ENCODE data around the gene RNF220. TPM values are rescaled to one million over a fixed set of nuclear protein-coding genes. Genes with fewer than 3 reads are reported as not detected.

The RNF220 gene
- total and polyA plus RNA-seq, 9 of the 15 experiments (the other 6 are each of a cell fraction or from before 2014, with no cell fraction given), result 5.1 to 117 (median 66.9) TPM

DNA sequence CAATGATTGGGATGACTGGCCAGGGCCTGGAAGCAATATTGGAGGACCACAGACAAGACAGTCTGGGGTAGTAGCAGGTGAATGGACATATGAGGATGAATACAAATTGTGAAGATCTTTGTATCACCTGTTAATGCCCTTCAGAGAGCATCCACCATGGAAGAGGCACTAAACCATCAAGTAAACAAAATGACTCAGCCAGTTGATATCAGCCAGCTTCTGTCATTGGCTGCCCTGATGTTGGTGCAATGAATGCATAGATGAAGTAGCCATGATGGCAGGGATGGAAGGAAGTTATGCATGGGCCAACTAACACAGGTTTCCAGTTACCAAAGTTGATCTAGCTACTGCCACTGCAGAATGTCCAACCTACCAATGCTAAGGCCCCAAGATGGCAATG lies 33.8 kb upstream of the RNF220 start:
- ATAC-seq, result no peak
- no peak overlapping the region for H3K4me3 ChIP-seq
- in situ Hi-C loops (cut with MboI), result loop anchor here (5.0 to 10.0 kb wide), 2 partner anchors 204 to 281 kb away; no protein-coding TSS in a partner anchor

GRCh38 chr1:44375547-44375946 lies 29.5 kb upstream of the RNF220 start:
- in situ Hi-C loops (cut with MboI) (loop anchor here (10.0 kb wide), 1 partner anchor 199 kb away; no protein-coding TSS in a partner anchor), intact Hi-C loops (cut with micrococcal nuclease) (no loop called here)
- TF ChIP-seq NUFIP1 (IDR thresholded peaks at IDR 0.05; ENCODE audit: partially characterized antibody) (no peak), ZFP36 (IDR thresholded peaks at IDR 0.05; ENCODE audit: low read depth, low read length, partially characterized antibody) (peak; percentile 98), SMARCA5 (IDR thresholded peaks at IDR 0.05) (peak; percentile 41; the same call in 1 of the 2 replicates), BCOR (IDR thresholded peaks at IDR 0.05) (peak; percentile 34; the same call in 1 of the 2 replicates), RBM25 (IDR thresholded peaks at IDR 0.05; ENCODE audit: low read depth, low read length, severe bottlenecking) (peak; percentile 72), ZNF436 (CRISPR knock-in tag; IDR thresholded peaks at IDR 0.05) (0 out of 2 replicates have a peak, but pooled peaks have one; percentile 73), CTCF (IDR thresholded peaks at IDR 0.05 in 2 of 3, conservative IDR thresholded peaks at IDR 0.05 in 1 of 3; ENCODE audit: insufficient read depth in 2 of 3, low read depth in 1 of 3, low read length in 3 of 3) (no peak)
- Histone ChIP-seq H3K9me1 (ENCODE audit: control insufficient read depth, insufficient read depth, low read length) (no peaks in the 10 kb centered on the region), H2AFZ (ENCODE audit: low read depth, low read length) (no peak overlapping the region), H4K20me1 (replicated peaks; ENCODE audit: control insufficient read depth, insufficient read depth, low read length) (peaks cover 4% of the 10 kb centered on the region; the same call in 1 of the 2 replicates), H3K9me3 (replicated peaks; ENCODE audit: control insufficient read depth, insufficient read depth, low read depth, low read length) (no peaks in the 10 kb centered on the region), H3K9ac (ENCODE audit: insufficient read depth in 1 of 2, low read depth in 2 of 2, low read length in 2 of 2) (no peak overlapping the region), H3K79me2 (ENCODE audit: control insufficient read depth, insufficient read depth, low read length) (no peaks in the 10 kb centered on the region), H3K4me3 (no peak overlapping the region), H3K4me1 (replicated peaks in 1 of 2; ENCODE audit: control insufficient read depth in 2 of 2, insufficient read depth in 2 of 2, low read length in 2 of 2) (no peaks in the 10 kb centered on the region; a peak in 1 of 5 replicates), H3K27me3 (ENCODE audit: control insufficient read depth in 2 of 2, insufficient read depth in 2 of 2, low read length in 2 of 2) (peaks cover 7 to 29% of the 10 kb centered on the region in 2 experiments), H3K4me2 (ENCODE audit: insufficient read depth, low read length) (no peak overlapping the region), H3K36me3 (ENCODE audit: control insufficient read depth, insufficient read depth, low read length) (no peaks in the 10 kb centered on the region), H3K27ac (ENCODE audit: extremely low read depth, low read depth, low read length) (no peak overlapping the region)
- 15% methylated on average over 6 of the region's 6 CpGs for WGBS (ENCODE audit: insufficient coverage, low coverage, missing lambda C conversion rate)
- ATAC-seq (no peak), FAIRE-seq (no peak), DNase-seq (ENCODE audit: extremely low read depth in 1 of 4, low spot score in 3 of 4) (no peak)
- ChIA-PET POLR2A (no interaction called here), CTCF (ENCODE audit: low intra/inter-chr PET ratio) (no interaction called here)
- no TSS peak for BruUV-seq (replicated peaks)

More for the DNA sequence above, 33.8 kb upstream of the RNF220 start:
- H2AFZ ChIP-seq (ENCODE audit: low read depth, low read length), result no peak overlapping the region
- no peaks in the 10 kb centered on the region; a peak in 1 of 5 replicates for H3K4me1 ChIP-seq (replicated peaks in 1 of 2; ENCODE audit: control insufficient read depth in 2 of 2, insufficient read depth in 2 of 2, low read length in 2 of 2)
- no peaks in the 10 kb centered on the region for H3K36me3 ChIP-seq (ENCODE audit: control insufficient read depth, insufficient read depth, low read length)
- intact Hi-C loops (cut with micrococcal nuclease), result no loop called here
- no peak overlapping the region for H3K27ac ChIP-seq (ENCODE audit: extremely low read depth, low read depth, low read length)
- no TSS peak for BruUV-seq (replicated peaks)
- H3K27me3 ChIP-seq (ENCODE audit: control insufficient read depth in 2 of 2, insufficient read depth in 2 of 2, low read length in 2 of 2), result peaks cover 31 to 38% of the 10 kb centered on the region in 2 experiments
- DNase-seq (ENCODE audit: extremely low read depth in 1 of 4, low spot score in 3 of 4) (no peak), FAIRE-seq (peak; percentile 26)
- no peak overlapping the region for H3K4me2 ChIP-seq (ENCODE audit: insufficient read depth, low read length)
- ChIA-PET CTCF (ENCODE audit: low intra/inter-chr PET ratio) (no interaction called here), POLR2A (interaction anchor here (1.0 kb wide), 1 partner anchor 18 kb away, joined by 4 read pairs; no protein-coding TSS in a partner anchor)
- no peaks in the 10 kb centered on the region for H3K9me3 ChIP-seq (replicated peaks; ENCODE audit: control insufficient read depth, insufficient read depth, low read depth, low read length)
- H4K20me1 ChIP-seq (replicated peaks; ENCODE audit: control insufficient read depth, insufficient read depth, low read length), result no peaks in the 10 kb centered on the region
- TF ChIP-seq C11orf30 (IDR thresholded peaks at IDR 0.05; ENCODE audit: low read depth), result peak; percentile 49; the same call in 1 of the 2 replicates
- no peak for TF ChIP-seq HEY1 (CRISPR knock-in tag; IDR thresholded peaks at IDR 0.05; ENCODE audit: borderline replicate concordance)
- peak; percentile 39; the same call in 1 of the 2 replicates for TF ChIP-seq CTBP1 (IDR thresholded peaks at IDR 0.05; ENCODE audit: borderline replicate concordance)
- 0 out of 2 replicates have a peak, but pooled peaks have one; percentile 19 for TF ChIP-seq FOSL1 (tag; conservative IDR thresholded peaks at IDR 0.05)
- TF ChIP-seq JUND (IDR thresholded peaks at IDR 0.05; ENCODE audit: borderline replicate concordance, low read depth, low read length), result peak; percentile 61; the same call in 1 of the 2 replicates
- TF ChIP-seq JUND (tag; IDR thresholded peaks at IDR 0.05; ENCODE audit: borderline replicate concordance, low read depth, low read length), result peak; percentile 76; the same call in 1 of the 3 replicates
- no peak for TF ChIP-seq ARNT (IDR thresholded peaks at IDR 0.05)
- TF ChIP-seq MAFK (IDR thresholded peaks at IDR 0.05; ENCODE audit: low read length), result 0 out of 2 replicates have a peak, but pooled peaks have one; percentile 12
- no peak for TF ChIP-seq POLR2H (tag; IDR thresholded peaks at IDR 0.05; ENCODE audit: low read depth)
- peak; percentile 45; the same call in 1 of the 2 replicates for TF ChIP-seq NFE2 (IDR thresholded peaks at IDR 0.05; ENCODE audit: low read depth)
- TF ChIP-seq RFX1 (IDR thresholded peaks at IDR 0.05), result no peak
- no peak for TF ChIP-seq HOXB6 (CRISPR knock-in tag; IDR thresholded peaks at IDR 0.05; ENCODE audit: borderline replicate concordance)
- 0 out of 2 replicates have a peak, but pooled peaks have one; percentile 28 for TF ChIP-seq MAFG (tag; conservative IDR thresholded peaks at IDR 0.05)
- H3K79me2 ChIP-seq (ENCODE audit: control insufficient read depth, insufficient read depth, low read length), result no peaks in the 10 kb centered on the region
- no peaks in the 10 kb centered on the region for H3K9me1 ChIP-seq (ENCODE audit: control insufficient read depth, insufficient read depth, low read length)
- H3K9ac ChIP-seq (ENCODE audit: insufficient read depth in 1 of 2, low read depth in 2 of 2, low read length in 2 of 2), result no peak overlapping the region

All from K562 (cell line).